B cell (primary cell): ENCODE measurements around the gene STUM. TPM values are rescaled to one million over a fixed set of nuclear protein-coding genes. Genes with fewer than 3 reads are reported as not detected.
A peak's percentile ranks its signal among the peaks of the same experiment; 100 is the strongest.

Source experiments
- ATAC-seq: fragments of 200-7000 bp; cut with Tn5 transposase; one replicate; pipeline ENCODE4 v1.10.0; 2021; ENCODE audit warnings: low read depth, mild to moderate bottlenecking, moderate number of reproducible peaks, moderate library complexity
- CTCF ChIA-PET: fragments of 350-600 bp; sonication (Branson Sonifier 250); formaldehyde crosslinking; loops from one replicate; lab custom pipeline; 2021; ENCODE audit warnings: antibody characterized with exemption, inconsistent platforms; lab: Charles Lee
- POLR2A ChIA-PET: fragments of 350-600 bp; sonication (Branson Sonifier 250); formaldehyde crosslinking; loops from one replicate; lab custom pipeline; 2021; ENCODE audit warnings: antibody characterized with exemption; lab: Charles Lee
- DNase-seq: peaks from one replicate; pipeline ENCODE4 v3.0.0; 2013
- H2AFZ ChIP-seq: 2 replicates; pipeline ENCODE4 v1.6.1; 2012; ENCODE audit warnings: mild to moderate bottlenecking, low read depth, low read length; ENCODE audit not compliant: insufficient read depth, poor library complexity, severe bottlenecking
- H3K27ac ChIP-seq, 2 donors: 1 replicate in 1 of 2; 2 replicates in 1 of 2; pipeline ENCODE4 v1.5.1; 2012 to 2013; ENCODE audit warnings: low read length in 2 of 2, mild to moderate bottlenecking in 2 of 2, moderate library complexity in 1 of 2
- H3K27me3 ChIP-seq, 4 experiments: fragments of 200-600 bp in 1 of 4; sonication (generic) in 1 of 4; replicated peaks in 1 of 4; 1 replicate in 2 of 4; 2 replicates in 2 of 4; pipeline versions ENCODE4 v1.6.1 to v1.7.0; 2013 to 2016; ENCODE audit warnings: low read length in 3 of 4, mild to moderate bottlenecking in 2 of 4, mixed read lengths in 1 of 4, moderate library complexity in 1 of 4; ENCODE audit not compliant: insufficient read depth in 4 of 4, control insufficient read depth in 3 of 4; ENCODE audit errors: control extremely low read depth in 1 of 4
- H3K36me3 ChIP-seq, 2 experiments: replicated peaks in 1 of 2; 1 replicate in 1 of 2; 2 replicates in 1 of 2; pipeline versions ENCODE4 v1.6.1 to v1.7.1; 2013; ENCODE audit warnings: low read length in 1 of 2; ENCODE audit not compliant: insufficient read depth in 2 of 2, control insufficient read depth in 1 of 2; ENCODE audit errors: control extremely low read depth in 1 of 2, extremely low read depth in 1 of 2
- H3K4me1 ChIP-seq, 2 donors: fragments of 200-600 bp in 1 of 2; sonication (generic) in 1 of 2; 1 replicate in 1 of 2; 2 replicates in 1 of 2; pipeline versions ENCODE4 v1.5.1 to v1.6.1; 2013 to 2017; ENCODE audit warnings: low read length in 2 of 2; ENCODE audit not compliant: control insufficient read depth in 2 of 2, insufficient read depth in 2 of 2
- H3K4me2 ChIP-seq: replicated peaks from 2 replicates; pipeline ENCODE3; 2012; ENCODE audit warnings: mild to moderate bottlenecking, low read depth, low read length; ENCODE audit not compliant: poor library complexity, severe bottlenecking
- H3K4me3 ChIP-seq, 5 experiments: fragments of 200-600 bp in 1 of 5; sonication (generic) in 1 of 5; 1 replicate in 3 of 5; 2 replicates in 2 of 5; pipeline versions ENCODE4 v1.5.1 to v1.7.0; 2011 to 2016; ENCODE audit warnings: low read length in 4 of 5, mild to moderate bottlenecking in 4 of 5, low read depth in 2 of 5, control low read depth in 1 of 5, moderate library complexity in 1 of 5; ENCODE audit not compliant: insufficient read depth in 1 of 5; ENCODE audit errors: control extremely low read depth in 1 of 5, extremely low read depth in 1 of 5
- H3K79me2 ChIP-seq: fragments of 200-600 bp; sonication (generic); one replicate; pipeline ENCODE4 v1.6.0; 2016; ENCODE audit warnings: low read length; ENCODE audit not compliant: control insufficient read depth, insufficient read depth
- H3K9ac ChIP-seq: fragments of 200-600 bp; sonication (generic); 2 replicates; pipeline ENCODE4 v1.6.1; 2017; ENCODE audit warnings: mild to moderate bottlenecking, low read length, moderate library complexity
- H3K9me3 ChIP-seq, 3 donors: one replicate each; pipeline versions ENCODE4 v1.6.1 to v1.7.1; 2013; ENCODE audit warnings: low read length in 2 of 3; ENCODE audit not compliant: control insufficient read depth in 2 of 3, insufficient read depth in 1 of 3; ENCODE audit errors: control extremely low read depth in 1 of 3
- H4K20me1 ChIP-seq: 2 replicates; pipeline ENCODE4 v1.6.0; 2012; ENCODE audit warnings: mild to moderate bottlenecking, low read length; ENCODE audit not compliant: insufficient read depth, control insufficient read depth, poor library complexity, severe bottlenecking
- H3K27ac Mint-ChIP-seq: one replicate; pipeline ENCODE4 v1.8.0; 2021; ENCODE audit warnings: mixed read lengths
- H3K27me3 Mint-ChIP-seq: one replicate; pipeline ENCODE4 v1.8.0; 2021; ENCODE audit warnings: mixed read lengths
- H3K4me1 Mint-ChIP-seq: one replicate; pipeline ENCODE4 v1.8.0; 2021; ENCODE audit warnings: mixed read lengths
- H3K4me3 Mint-ChIP-seq: one replicate; pipeline ENCODE4 v1.8.0; 2021; ENCODE audit warnings: mixed read lengths
- H3K9me3 Mint-ChIP-seq: one replicate; pipeline ENCODE4 v1.8.0; 2022; ENCODE audit warnings: mixed read lengths; ENCODE audit not compliant: insufficient read depth
- CTCF ChIP-seq: fragments of 200-600 bp; IDR thresholded peaks from one replicate; pipeline ENCODE4 v1.8.0; 2022; ENCODE audit warnings: antibody characterized with exemption, mild to moderate bottlenecking
- EZH2 ChIP-seq: IDR thresholded peaks from 2 replicates; pipeline ENCODE4 v1.6.1; 2012; ENCODE audit warnings: borderline replicate concordance, low read depth, mild to moderate bottlenecking, moderate library complexity, low read length; ENCODE audit not compliant: insufficient read depth, poor library complexity, severe bottlenecking
- WGBS: methylation state at CpG from one replicate; pipeline ENCODE4 v1.1.5; 2013; ENCODE audit warnings: missing lambda C conversion rate; ENCODE audit not compliant: insufficient coverage; 5-methylcytosine and 5-hydroxymethylcytosine counted together
- intact Hi-C: fragments of 100-400 bp; cut with micrococcal nuclease; formaldehyde crosslinking; loops from one replicate; pipeline ENCODE4 v1.10.0; 2022
- polyA plus RNA-seq: library from polyadenylated mRNA; depleted of rRNA; stranded (reverse); fragments of >200 nt; gene quantifications from 2 replicates; pipeline ENCODE4 v1.2.3, GENCODE V29; 2012
- total RNA-seq, 2 donors: library from RNA; stranded (reverse); fragments of 120-200 nt in 1 of 2; gene quantifications; 1 replicate in 1 of 2; 2 replicates in 1 of 2; pipeline versions ENCODE4 v1.2.3 to v1.2.4, GENCODE V29; 2013 to 2022

The STUM gene
- total and polyA plus RNA-seq, 2 donors (not counting 1 experiment from before 2014, with no cell fraction given): 0.12 to 0.69 TPM

- H4K20me1 ChIP-seq: no peaks in the 10 kb centered on the region
- 86% methylated on average over 2 of the region's 2 CpGs for WGBS
- peaks cover 0 to 33% (median 7%) of the 10 kb centered on the region in 4 experiments for H3K27me3 ChIP-seq
- ChIA-PET POLR2A (interaction anchor here (0.6 kb wide), 1 partner anchor 1844 kb away, joined by 3 read pairs; no protein-coding TSS in a partner anchor), CTCF (interaction anchor here (1.1 to 5.6 kb wide), 3 partner anchors 126 to 144 kb away, joined by 4 to 33 read pairs (median 4); partner anchors contain the start of gene PARP1)
- H3K36me3 ChIP-seq: no peaks in the 10 kb centered on the region
- H3K4me1 Mint-ChIP-seq: peaks cover 21% of the 10 kb centered on the region
- H3K4me2 ChIP-seq: no peak overlapping the region
- H3K4me1 ChIP-seq: peaks cover 22 to 24% of the 10 kb centered on the region in 2 donors
- TF ChIP-seq CTCF: no peak
- no peak for TF ChIP-seq EZH2
- DNase-seq: no peak
- H2AFZ ChIP-seq: no peak overlapping the region
- H3K4me3 Mint-ChIP-seq: peak overlapping the region; percentile 20
- no peaks in the 10 kb centered on the region for H3K79me2 ChIP-seq
- no peak overlapping the region for H3K27ac Mint-ChIP-seq
- H3K9ac ChIP-seq: no peak overlapping the region
- H3K9me3 ChIP-seq: no peaks in the 10 kb centered on the region
- no peak overlapping the region for H3K27ac ChIP-seq
- no peaks in the 10 kb centered on the region for H3K9me3 Mint-ChIP-seq
- H3K4me3 ChIP-seq: no peak overlapping the region
- H3K27me3 Mint-ChIP-seq: peaks cover 31% of the 10 kb centered on the region
- ATAC-seq: no peak
- intact Hi-C loops: no loop called here
Measured at GRCh38 chr1:226551299-226551698, 2.7 kb downstream of the STUM start.

- no peak overlapping the region for H3K4me3 ChIP-seq
- intact Hi-C loops: no loop called here
- ATAC-seq: no peak
- no peak overlapping the region for H2AFZ ChIP-seq
- no peak overlapping the region for H3K9ac ChIP-seq
- H3K4me1 ChIP-seq: peaks cover 22 to 24% of the 10 kb centered on the region in 2 donors
- DNase-seq: no peak
- H3K9me3 Mint-ChIP-seq: no peaks in the 10 kb centered on the region
- H3K4me3 Mint-ChIP-seq: no peak overlapping the region
- no peak overlapping the region for H3K27ac Mint-ChIP-seq
- no peaks in the 10 kb centered on the region for H4K20me1 ChIP-seq
- peaks cover 0 to 1% (median 0%) of the 10 kb centered on the region in 3 donors for H3K9me3 ChIP-seq
- H3K27ac ChIP-seq: no peak overlapping the region
- peaks cover 31% of the 10 kb centered on the region for H3K27me3 Mint-ChIP-seq
- ChIA-PET POLR2A (no interaction called here), CTCF (no interaction called here)
- H3K27me3 ChIP-seq: peaks cover 0 to 31% (median 7%) of the 10 kb centered on the region in 4 experiments
- H3K36me3 ChIP-seq: no peaks in the 10 kb centered on the region
- no peak overlapping the region for H3K4me2 ChIP-seq
- no peaks in the 10 kb centered on the region for H3K79me2 ChIP-seq
- no CpG with 5 or more reads among the region's 4 CpGs for WGBS
- TF ChIP-seq EZH2 (no peak), CTCF (no peak)
- peaks cover 21% of the 10 kb centered on the region for H3K4me1 Mint-ChIP-seq
Measured at GRCh38 chr1:226552061-226552460, 3.5 kb downstream of the STUM start.
